IPS-18a (cell line): Measurements from ENCODE around the gene DCAF10.
"Not testable (repeated sequence)": the region's sequence is repeated elsewhere in the genome, so short reads cannot be mapped to it uniquely, and the experiment has no call there.

Experiments
- H3K27ac ChIP-seq: one replicate; pipeline ENCODE4 v1.5.1; 2013; ENCODE audit warnings: low read length
- H3K27me3 ChIP-seq: one replicate; pipeline ENCODE4 v1.6.1; 2013; ENCODE audit warnings: mild to moderate bottlenecking, low read length; ENCODE audit not compliant: control insufficient read depth, insufficient read depth
- H3K36me3 ChIP-seq: one replicate; pipeline ENCODE4 v1.6.1; 2013; ENCODE audit warnings: low read depth, low read length; ENCODE audit not compliant: control insufficient read depth
- H3K4me1 ChIP-seq: one replicate; pipeline ENCODE4 v1.6.1; 2013; ENCODE audit warnings: low read depth, low read length; ENCODE audit not compliant: control insufficient read depth
- H3K4me3 ChIP-seq: one replicate; pipeline ENCODE4 v1.5.1; 2013; ENCODE audit warnings: low read length
- H3K9ac ChIP-seq: one replicate; pipeline ENCODE4 v1.6.1; 2013; ENCODE audit warnings: mild to moderate bottlenecking, low read length, moderate library complexity
- H3K9me3 ChIP-seq: one replicate; pipeline ENCODE4 v1.6.1; 2013; ENCODE audit warnings: low read depth, low read length; ENCODE audit not compliant: control insufficient read depth

The DCAF10 gene

GRCh38 chr9:37798677-37799076 is 1.9 kb upstream of the DCAF10 start:
- Histone ChIP-seq H3K9me3 (no peaks in the 10 kb centered on the region), H3K27ac (no peak overlapping the region), H3K4me3 (no peak overlapping the region), H3K4me1 (peaks cover 16% of the 10 kb centered on the region), H3K27me3 (peaks cover 4% of the 10 kb centered on the region), H3K36me3 (no peaks in the 10 kb centered on the region), H3K9ac (no peak overlapping the region)

- Histone ChIP-seq H3K4me1 (peaks cover 16% of the 10 kb centered on the region), H3K27ac (no peak overlapping the region), H3K4me3 (peak overlapping the region; percentile 90), H3K9me3 (no peaks in the 10 kb centered on the region), H3K36me3 (no peaks in the 10 kb centered on the region), H3K9ac (peak overlapping the region; percentile 72), H3K27me3 (no peaks in the 10 kb centered on the region)
Measured at GRCh38 chr9:37801287-37801850, 772 bp downstream of the DCAF10 start.

DNA sequence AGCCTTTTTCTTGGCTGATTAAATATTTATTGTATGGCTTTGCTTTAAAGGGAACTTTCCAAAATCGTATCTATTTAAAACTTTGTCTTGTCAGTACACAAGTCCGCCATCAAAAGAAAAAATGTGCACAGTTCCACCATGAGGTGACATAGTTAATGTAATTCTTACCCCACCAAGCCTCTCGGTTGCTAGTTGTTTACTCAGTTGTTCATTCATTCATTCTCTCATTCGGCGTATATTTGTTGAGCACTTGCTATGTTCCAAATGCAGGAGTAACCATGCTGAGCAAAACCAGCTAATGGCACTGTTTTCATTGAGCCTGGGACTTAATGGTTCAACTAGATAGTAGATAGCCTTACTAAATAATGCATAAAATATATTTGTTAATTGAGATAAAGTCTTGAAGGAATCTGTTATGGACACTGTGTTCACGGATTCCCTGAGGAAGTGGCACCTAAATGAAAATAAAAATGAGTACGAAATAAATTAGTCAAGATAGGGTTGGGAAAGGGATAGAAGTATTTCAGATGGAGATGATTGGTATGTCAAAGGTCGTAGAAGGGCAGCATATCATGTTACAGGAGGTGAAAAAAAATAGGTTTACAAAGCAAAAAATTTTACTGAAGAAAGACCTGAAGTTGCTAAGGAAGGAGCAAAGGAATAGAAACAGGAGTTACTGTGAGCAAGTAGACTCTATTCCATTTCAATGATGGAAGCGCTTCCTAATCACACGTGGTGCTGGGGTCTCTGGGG is 1.5 kb downstream of the DCAF10 start:
- Histone ChIP-seq H3K4me1 (peaks cover 16% of the 10 kb centered on the region), H3K36me3 (no peaks in the 10 kb centered on the region), H3K9ac (peak overlapping the region; percentile 72), H3K27ac (no peak overlapping the region), H3K4me3 (peak overlapping the region; percentile 90), H3K9me3 (no peaks in the 10 kb centered on the region), H3K27me3 (no peaks in the 10 kb centered on the region)

DNA sequence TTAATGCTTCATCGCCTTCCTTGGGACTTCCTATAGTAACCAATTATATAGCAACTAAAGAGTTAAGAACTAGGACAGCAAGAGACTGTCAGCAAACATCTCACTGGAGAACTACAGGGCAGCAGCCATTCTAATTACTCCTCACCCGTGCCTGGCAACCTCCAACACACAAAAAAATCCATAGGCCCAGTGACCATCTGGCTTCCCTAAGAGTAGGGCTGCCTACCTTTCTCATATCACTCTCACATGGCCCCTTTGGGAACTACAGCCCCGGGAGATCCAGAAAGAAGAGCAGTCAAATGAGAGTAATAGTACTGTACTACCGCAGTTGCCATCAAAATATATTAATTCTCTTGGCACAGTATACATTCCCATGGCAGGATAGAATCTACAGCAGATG is 5.7 kb downstream of the DCAF10 start:
- Histone ChIP-seq H3K27me3 (no peaks in the 10 kb centered on the region), H3K9me3 (no peaks in the 10 kb centered on the region), H3K27ac (no peak overlapping the region), H3K9ac (no peak overlapping the region), H3K4me1 (peaks cover 13% of the 10 kb centered on the region), H3K4me3 (no peak overlapping the region), H3K36me3 (no peaks in the 10 kb centered on the region)

GRCh38 chr9:37809676-37810075 is 9.1 kb downstream of the DCAF10 start:
- not testable (repeated sequence) for H3K9me3 ChIP-seq, H3K27me3 ChIP-seq, H3K4me3 ChIP-seq, H3K36me3 ChIP-seq, H3K9ac ChIP-seq, H3K27ac ChIP-seq, H3K4me1 ChIP-seq

DNA sequence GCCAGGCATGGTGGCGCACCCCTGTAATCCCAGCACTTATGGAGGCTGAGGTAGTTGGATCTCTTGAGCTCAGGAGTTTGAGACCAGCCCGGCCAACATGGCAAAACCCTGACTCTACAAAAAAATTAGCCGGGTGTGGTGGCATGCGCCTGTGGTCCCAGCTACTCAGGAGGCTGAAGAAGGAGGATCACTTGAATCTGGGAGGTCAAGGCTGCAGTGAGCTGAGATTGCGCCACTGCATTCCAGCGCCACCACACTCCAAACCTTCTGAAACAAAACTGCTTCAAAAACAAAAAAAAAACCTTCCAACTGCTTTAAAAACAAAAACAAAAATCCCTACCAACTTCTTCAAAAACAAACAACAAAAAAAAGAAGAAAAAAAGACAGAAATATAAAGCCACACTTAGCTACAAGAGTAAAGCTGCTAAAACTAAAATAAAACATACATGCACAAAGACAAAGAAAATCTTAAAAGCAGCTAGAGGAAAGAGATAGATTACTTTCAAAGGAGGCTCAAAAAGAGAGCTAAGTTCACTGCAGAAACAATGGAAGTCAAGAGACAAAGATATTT is 11.4 kb downstream of the DCAF10 start:
- Histone ChIP-seq H3K9ac (no peak overlapping the region), H3K9me3 (no peaks in the 10 kb centered on the region), H3K27me3 (no peaks in the 10 kb centered on the region), H3K4me3 (no peak overlapping the region), H3K4me1 (no peaks in the 10 kb centered on the region), H3K27ac (no peak overlapping the region), H3K36me3 (no peaks in the 10 kb centered on the region)

GRCh38 chr9:37812773-37813379 is 12.3 kb downstream of the DCAF10 start:
- Histone ChIP-seq H3K4me3 (no peak overlapping the region), H3K4me1 (no peaks in the 10 kb centered on the region), H3K27me3 (no peaks in the 10 kb centered on the region), H3K9me3 (no peaks in the 10 kb centered on the region), H3K36me3 (no peaks in the 10 kb centered on the region), H3K27ac (no peak overlapping the region), H3K9ac (no peak overlapping the region)

DNA sequence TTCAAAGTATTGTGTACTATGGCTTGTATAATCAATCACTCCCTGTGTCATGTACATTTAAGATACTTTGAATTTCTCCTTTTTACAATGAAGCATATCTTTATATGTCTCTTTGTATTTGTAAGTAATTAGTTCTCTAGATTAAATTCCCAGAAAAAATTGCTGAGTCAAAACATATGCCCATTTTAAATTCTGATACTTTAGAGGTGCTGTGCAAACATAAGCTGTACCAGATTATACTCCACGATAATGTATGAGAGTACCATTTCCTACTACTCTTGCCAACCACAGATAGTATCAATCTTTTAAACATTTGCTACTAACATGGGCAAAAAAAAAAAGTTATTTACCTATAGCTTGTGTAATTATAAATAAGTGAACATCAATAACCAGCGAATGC is 18.3 kb downstream of the DCAF10 start:
- H3K4me3 ChIP-seq, result no peak overlapping the region
- no peaks in the 10 kb centered on the region for H3K9me3 ChIP-seq
- no peaks in the 10 kb centered on the region for H3K27me3 ChIP-seq
- H3K9ac ChIP-seq, result no peak overlapping the region
- no peak overlapping the region for H3K27ac ChIP-seq
- H3K4me1 ChIP-seq, result no peaks in the 10 kb centered on the region
- H3K36me3 ChIP-seq, result peaks cover 9% of the 10 kb centered on the region

- peaks cover 9% of the 10 kb centered on the region for H3K36me3 ChIP-seq
Measured at GRCh38 chr9:37820142-37820541, 19.5 kb downstream of the DCAF10 start.

GRCh38 chr9:37825174-37825573 is 24.6 kb downstream of the DCAF10 start:
- H3K9me3 ChIP-seq, H3K9ac ChIP-seq, H3K4me1 ChIP-seq, H3K27ac ChIP-seq, H3K36me3 ChIP-seq, H3K27me3 ChIP-seq, H3K4me3 ChIP-seq: not testable (repeated sequence)

More at GRCh38 chr9:37820142-37820541, 19.5 kb downstream of the DCAF10 start:
- H3K27me3 ChIP-seq, result no peaks in the 10 kb centered on the region
- no peaks in the 10 kb centered on the region for H3K9me3 ChIP-seq
- no peak overlapping the region for H3K27ac ChIP-seq
- H3K4me1 ChIP-seq, result no peaks in the 10 kb centered on the region
- no peak overlapping the region for H3K4me3 ChIP-seq
- no peak overlapping the region for H3K9ac ChIP-seq

DNA sequence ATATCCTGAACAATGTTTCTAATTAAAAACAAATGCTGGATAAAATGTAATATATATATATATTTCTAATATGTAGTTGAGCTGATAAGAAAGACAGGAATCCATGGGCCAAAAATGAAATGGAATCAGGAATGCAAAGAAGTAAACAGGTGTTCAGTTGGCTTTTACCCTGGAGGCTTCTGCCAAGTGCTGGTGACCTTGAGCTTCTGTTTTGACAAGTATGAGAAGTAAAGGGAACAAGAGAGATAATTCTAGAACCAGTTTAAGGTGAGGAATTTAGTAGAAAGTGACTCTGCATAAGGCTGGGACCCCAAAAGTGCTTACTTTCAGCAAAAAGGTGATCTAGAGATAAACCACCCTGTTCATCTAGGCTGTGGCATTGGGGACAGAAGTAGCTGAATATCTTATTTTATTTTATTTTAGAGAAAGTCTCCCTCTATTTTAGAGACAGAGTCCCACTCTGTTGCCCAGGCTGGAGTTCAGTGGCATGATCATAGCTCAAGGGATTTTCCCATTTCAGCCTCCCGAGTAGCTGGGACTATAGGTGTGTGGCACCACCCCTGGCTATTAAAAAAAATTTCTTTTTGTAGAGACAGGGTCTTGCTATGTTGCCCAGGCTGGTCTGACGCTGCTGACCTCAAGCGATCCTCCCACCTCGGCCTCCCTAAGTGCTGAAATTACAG is 27.0 kb downstream of the DCAF10 start:
- H3K27me3 ChIP-seq, result no peaks in the 10 kb centered on the region

More for the DNA sequence above, 27.0 kb downstream of the DCAF10 start:
- H3K36me3 ChIP-seq, result no peaks in the 10 kb centered on the region
- no peak overlapping the region for H3K27ac ChIP-seq
- no peaks in the 10 kb centered on the region for H3K4me1 ChIP-seq
- H3K9me3 ChIP-seq, result no peaks in the 10 kb centered on the region
- H3K9ac ChIP-seq, result no peak overlapping the region
- no peak overlapping the region for H3K4me3 ChIP-seq
